Endometrium (tissue), 2 donors: Measurements from ENCODE around the gene PARK7.
A peak's percentile ranks its signal among the peaks of the same experiment; 100 is the strongest.

Experiments
- FAIRE-seq: peaks from 2 replicates; lab custom pipeline; 2012; peaks lifted over from hg19 to GRCh38; lab: Jason Lieb, UNC
- donor health status: control.
- donor health status: control.

PARK7 gene

GRCh38 chr1:8024329-8024728 is 62.8 kb downstream of the PARK7 start:
- no peak for FAIRE-seq

GRCh38 chr1:8025061-8025670 is 63.7 kb downstream of the PARK7 start:
- no peak for FAIRE-seq

GRCh38 chr1:8025671-8026144 is 64.2 kb downstream of the PARK7 start:
- FAIRE-seq: no peak

GRCh38 chr1:8026153-8026975 is 64.9 kb downstream of the PARK7 start, which contains the start of gene ERRFI1:
Gene ERRFI1, minus strand, starts transcription at chr1:8026309. Its CDS starts 10,690 bp downstream, at chr1:8015619.
- no peak for FAIRE-seq

GRCh38 chr1:8026976-8027747 is 65.7 kb downstream of the PARK7 start:
- no peak for FAIRE-seq

GRCh38 chr1:8027748-8028570 is 66.4 kb downstream of the PARK7 start:
- no peak for FAIRE-seq

GRCh38 chr1:8028571-8028910 is 67.0 kb downstream of the PARK7 start:
- FAIRE-seq: no peak

GRCh38 chr1:8031176-8031785 is 69.8 kb downstream of the PARK7 start:
- FAIRE-seq: peak; percentile 69

GRCh38 chr1:8032366-8032910 is 70.9 kb downstream of the PARK7 start:
- FAIRE-seq: no peak

GRCh38 chr1:8033322-8033721 is 71.8 kb downstream of the PARK7 start:
- FAIRE-seq: no peak
